Activated T-helper 1 cell treated with Interleukin-2 at 50 U/mL for 16 hours (primary cell): ENCODE measurements around the gene CLCN6.
A peak's percentile ranks its signal among the peaks of the same experiment; 100 is the strongest.

ENCODE experiments used
- DNase-seq: peaks from one replicate; pipeline ENCODE4 v3.0.0-alpha.2; 2020; ENCODE audit warnings: low read depth

The CLCN6 gene

DNA sequence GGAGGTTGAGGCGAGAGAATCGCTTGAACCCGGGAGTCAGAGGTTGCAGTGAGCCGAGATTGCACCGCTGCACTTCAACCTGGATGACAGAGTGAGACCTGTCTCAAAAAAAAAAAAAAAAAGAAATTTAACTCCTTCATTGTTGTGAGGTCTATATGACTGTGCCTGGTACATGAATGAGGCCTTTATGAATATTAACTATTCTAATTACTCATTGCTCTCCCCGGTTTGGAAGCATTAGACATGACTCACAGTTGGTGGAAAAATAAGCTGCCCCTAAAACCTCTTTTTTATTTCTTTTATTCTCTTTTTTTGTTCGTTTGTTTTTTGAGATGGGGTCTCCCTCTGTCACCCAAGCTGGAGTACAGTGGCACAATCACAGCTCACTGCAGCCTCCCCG, 49.4 kb downstream of the CLCN6 start:
- DNase-seq: no peak

DNA sequence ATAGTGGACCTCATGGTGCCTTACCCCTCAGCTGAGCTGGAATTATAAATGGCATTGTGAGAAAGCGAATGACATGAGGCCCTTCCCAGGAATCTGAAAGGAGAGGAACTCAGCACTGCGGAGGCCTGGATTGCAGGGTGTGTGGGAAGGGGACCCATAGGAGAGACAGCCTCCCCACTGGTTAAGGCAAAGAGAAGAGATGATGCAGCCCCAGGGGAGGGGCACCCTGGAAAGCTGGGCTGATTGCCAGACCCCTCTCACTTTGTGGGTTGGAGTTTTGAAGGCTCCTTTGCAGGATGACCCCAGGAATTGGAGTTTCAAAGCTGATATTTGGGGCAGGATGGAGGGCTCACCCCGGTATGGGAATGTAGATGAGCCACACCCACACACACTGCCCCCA, 50.7 kb downstream of the CLCN6 start:
- DNase-seq: no peak

DNA sequence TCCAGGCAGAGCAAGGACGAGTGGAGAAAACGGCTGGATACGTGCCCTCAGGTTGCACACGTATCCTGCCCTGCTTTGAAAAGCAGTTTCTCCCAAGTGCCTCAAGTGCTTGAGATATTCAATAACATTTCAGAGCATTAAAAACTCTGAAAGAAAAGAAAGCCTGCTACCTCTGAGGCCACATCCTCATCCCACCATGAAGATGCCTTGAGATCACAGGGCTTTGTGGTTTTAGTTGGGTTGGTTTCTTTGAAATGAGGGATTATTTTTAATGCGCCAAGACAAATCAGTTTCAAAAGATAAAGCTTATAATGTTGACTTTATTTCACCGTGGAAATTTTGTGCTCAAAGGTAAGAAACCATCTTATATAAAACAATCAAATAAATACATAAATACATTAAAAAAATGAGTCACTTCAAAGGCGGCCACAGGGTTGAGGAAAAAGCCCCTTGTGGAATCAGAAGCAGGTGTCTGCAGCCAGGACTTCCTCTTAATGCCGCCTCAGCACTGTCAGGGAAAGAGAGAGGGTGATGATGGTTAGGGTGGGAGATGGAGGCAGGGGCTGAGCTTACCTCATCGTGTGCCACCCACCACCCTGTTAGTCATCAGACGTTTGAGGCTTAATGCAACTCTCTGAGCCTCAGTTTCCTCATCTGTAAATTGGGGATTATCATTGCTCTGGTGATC, 51.3 kb downstream of the CLCN6 start:
- no peak for DNase-seq

DNA sequence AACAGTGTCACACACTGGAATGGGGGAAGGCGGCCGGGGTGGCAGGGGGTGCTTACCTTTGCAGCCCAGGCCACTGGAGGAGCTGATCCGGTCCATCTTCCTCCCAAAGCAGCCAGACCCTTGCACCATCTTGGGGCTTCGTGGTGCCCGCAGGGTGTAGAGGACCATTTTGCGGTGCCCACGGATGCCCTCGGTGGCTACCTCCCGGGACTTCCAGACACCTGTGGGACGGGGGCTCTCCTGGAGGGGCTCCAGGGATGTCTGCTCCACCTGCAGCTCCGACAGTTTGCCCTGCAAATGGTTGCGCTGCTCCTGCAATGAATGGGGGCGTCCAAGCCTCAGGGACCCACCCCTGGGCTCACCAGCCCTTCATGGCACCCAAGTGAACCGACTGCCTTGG, 52.2 kb downstream of the CLCN6 start:
- DNase-seq: no peak

- DNase-seq: no peak
Observed at GRCh38 chr1:11858613-11858967, 52.6 kb downstream of the CLCN6 start, which contains the start of gene NPPB. NPPB (minus strand) TSS chr1:11858945; CDS start chr1:11858833, 112 bp downstream.

GRCh38 chr1:11858968-11859871, 53.2 kb downstream of the CLCN6 start:
- DNase-seq: peak; percentile 35

- DNase-seq: no peak
Observed at GRCh38 chr1:11860083-11860482, 54.1 kb downstream of the CLCN6 start.

GRCh38 chr1:11860587-11860986, 54.6 kb downstream of the CLCN6 start:
- DNase-seq: no peak

GRCh38 chr1:11862890-11863289, 56.9 kb downstream of the CLCN6 start:
- no peak for DNase-seq

DNA sequence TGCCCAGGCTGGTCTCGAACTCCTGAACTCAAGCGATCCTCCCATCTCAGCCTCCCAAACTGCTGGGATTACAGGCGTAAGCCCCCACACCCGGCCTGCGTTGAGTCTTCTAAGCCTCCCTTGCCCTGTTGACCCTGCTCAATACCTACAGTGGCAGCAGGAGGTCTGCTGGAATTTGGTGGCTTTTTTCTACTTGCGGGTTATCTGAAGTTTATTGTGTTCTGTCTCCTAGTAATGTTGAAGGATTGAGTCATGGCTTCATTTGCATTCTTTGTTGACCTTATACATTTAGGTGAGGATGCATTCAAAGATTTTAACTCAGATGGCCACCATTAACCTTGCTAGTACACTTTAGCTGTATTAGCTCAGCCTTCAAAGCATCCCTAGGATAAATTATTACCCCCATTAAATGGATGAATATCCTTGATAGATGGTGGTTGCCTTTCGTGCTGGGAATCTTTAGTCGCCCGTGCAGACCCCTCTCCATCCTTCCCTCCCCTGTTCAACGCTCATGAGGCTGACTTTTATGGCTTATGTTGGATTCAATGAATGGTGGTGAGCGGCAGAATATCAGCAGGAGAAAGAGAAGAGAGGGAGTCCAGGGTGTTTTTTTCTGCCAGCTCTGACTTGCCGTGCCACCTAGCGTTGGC, 62.5 kb downstream of the CLCN6 start:
- no peak for DNase-seq

DNA sequence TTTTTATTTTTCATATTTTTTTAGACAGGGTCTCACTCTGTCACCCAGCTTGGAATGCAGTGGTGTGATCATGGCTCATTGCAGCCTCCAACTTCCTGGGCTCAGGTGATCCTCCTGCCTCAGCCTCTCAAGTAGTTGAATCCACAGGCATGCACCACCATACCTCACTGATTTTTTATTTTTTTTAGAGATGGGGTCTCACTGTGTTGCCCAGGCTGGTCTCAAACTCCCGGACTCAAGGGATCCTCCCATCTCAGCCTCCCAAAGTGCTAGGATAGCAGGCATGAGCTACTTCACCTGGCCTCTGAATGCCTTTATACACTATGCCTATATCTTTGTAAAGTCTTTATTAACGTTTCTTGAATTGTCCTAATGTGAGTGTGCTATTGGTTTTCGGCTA, 63.1 kb downstream of the CLCN6 start:
- DNase-seq: no peak

DNA sequence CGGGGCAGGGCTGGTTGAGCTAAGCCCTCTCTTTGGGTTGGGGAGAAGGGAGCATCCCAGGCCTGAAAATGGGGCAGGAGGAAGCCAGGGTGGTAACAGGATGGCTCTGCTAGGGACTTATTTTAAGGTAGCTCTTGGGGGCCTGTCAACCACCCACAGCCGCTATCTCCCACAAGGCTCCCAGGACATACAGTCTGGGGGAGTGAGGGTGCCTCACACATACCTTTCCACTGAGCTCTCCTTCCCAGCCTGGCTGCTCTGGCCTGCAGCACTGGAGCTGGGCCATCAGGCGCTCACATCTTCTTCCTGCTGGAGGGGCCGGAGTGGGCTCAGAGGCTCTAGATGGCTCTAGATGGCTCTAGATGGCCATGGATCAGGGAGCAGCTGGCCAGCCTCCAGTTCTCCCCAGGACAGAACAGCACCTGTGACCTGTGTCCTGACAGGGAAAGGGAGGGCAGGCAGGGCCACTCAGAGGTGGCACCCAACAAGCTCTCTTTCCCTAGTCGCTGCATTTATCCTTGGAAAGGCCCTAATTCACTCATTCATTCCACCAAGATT, 63.7 kb downstream of the CLCN6 start:
- DNase-seq: no peak

- DNase-seq: no peak
Observed at GRCh38 chr1:11872545-11872944, 66.6 kb downstream of the CLCN6 start.

GRCh38 chr1:11873395-11874257, 67.6 kb downstream of the CLCN6 start:
- DNase-seq: no peak

DNA sequence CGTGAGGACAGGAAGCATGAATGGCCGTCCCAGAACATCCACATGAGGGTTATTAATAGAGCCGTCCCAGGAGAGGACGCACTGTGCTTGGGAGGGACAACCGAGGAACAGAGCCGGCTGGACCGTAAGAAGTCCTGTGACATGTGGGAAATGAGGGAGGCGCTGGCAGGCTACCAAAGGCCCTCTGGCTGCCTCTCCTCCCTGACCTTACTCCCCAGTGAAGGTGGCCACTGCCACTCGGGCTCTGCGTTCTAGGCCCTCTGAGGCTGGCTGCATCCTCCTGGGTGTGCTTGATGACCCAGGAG, 68.2 kb downstream of the CLCN6 start:
- no peak for DNase-seq

- no peak for DNase-seq
Observed at GRCh38 chr1:11874624-11875023, 68.6 kb downstream of the CLCN6 start.

GRCh38 chr1:11875094-11875493, 69.1 kb downstream of the CLCN6 start:
- DNase-seq: no peak

DNA sequence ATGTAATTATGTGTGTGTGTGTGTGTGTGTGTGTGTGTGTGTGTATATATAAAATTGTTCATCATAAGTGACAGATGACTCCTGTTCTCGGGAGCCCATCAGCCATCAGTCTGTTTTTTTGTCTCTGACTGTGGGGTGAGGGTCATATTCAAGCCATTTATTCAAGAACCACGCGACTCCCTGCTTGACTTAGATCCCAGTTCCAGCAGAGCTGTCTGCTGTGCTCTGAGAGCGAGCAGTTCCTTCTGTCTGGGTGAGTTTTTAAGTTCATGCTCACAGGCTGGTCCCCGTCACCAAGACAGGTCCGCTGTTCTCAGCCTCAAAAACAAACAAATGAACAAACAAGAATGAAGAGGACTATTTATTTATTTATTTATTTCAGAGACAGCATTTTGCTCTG, 71.1 kb downstream of the CLCN6 start:
- DNase-seq: no peak

- DNase-seq: no peak
Observed at GRCh38 chr1:11878081-11878890, 72.3 kb downstream of the CLCN6 start.

GRCh38 chr1:11878891-11879190, 72.8 kb downstream of the CLCN6 start:
- DNase-seq: no peak
